ENCODE data around the gene ALCAM.
A peak's percentile ranks its signal among the peaks of the same experiment; 100 is the strongest.

The ALCAM gene

GRCh38 chr3:105366326-105367062 lies at the start of gene ALCAM:
ALCAM (plus strand) TSS chr3:105366909.
- peak; percentile 77 for DNase-seq (ENCODE audit: low spot score)

GRCh38 chr3:105317841-105318240 lies 48.9 kb upstream of the ALCAM start:
- DNase-seq (ENCODE audit: low spot score), result no peak

DNA sequence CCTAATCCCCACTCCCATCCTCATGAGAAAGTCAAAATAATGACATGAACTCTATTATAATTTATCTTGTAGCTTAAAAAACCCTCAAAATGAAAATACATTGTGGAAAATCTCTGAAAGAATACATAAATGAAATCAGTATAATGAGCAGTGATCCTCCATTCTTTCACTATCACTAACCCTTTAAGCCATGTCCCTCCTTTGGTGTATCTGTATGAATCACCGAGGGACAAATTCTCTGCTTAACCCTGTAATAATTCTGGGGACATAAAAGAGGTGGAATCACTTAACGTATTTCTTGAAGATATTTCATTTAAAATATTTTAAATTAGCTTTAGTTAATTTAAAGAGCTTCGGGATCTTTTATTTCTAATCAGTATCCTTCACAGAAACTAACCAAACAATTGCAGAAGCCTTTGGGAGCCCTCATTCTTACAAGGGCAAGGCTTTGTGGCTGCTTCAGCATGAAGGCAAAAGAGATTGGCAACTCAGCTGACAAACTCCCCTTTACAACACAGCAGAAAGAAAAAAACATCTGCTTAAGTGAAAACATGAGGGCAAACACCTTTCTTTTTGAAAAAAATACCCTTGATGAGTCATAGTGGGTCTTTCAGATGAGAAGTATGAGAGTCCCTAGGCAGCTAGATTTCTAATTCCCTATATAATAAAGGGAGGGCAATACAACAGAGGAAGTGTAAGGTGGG lies 44.0 kb upstream of the ALCAM start:
- DNase-seq (ENCODE audit: low spot score), result no peak

- DNase-seq (ENCODE audit: low spot score), result no peak
Observed at GRCh38 chr3:105323274-105323599, 43.5 kb upstream of the ALCAM start.

- no peak for DNase-seq (ENCODE audit: low spot score)
Observed at GRCh38 chr3:105324951-105325350, 41.8 kb upstream of the ALCAM start.

- DNase-seq (ENCODE audit: low spot score), result no peak
Observed at GRCh38 chr3:105327662-105328337, 38.9 kb upstream of the ALCAM start.

DNA sequence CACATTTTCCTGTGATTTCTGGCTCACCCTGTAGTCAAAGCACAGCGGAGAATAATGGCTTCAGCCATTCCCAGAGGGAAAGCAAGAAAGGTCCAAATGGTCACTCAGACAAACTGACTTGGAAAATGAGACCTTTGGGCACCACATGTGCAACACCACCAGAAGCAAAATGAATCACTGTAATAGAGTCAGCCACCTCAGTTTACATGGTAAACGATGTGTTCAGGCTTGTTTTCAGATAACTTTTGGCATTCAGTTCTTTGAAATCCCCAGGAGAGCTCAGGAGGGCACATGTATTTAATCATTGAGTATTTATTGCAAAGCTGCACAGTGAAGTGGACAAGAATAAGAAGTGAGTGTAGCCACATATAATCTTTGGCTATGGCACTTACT lies 38.4 kb upstream of the ALCAM start:
- no peak for DNase-seq (ENCODE audit: low spot score)

GRCh38 chr3:105332961-105333360 lies 33.7 kb upstream of the ALCAM start:
- DNase-seq (ENCODE audit: low spot score), result no peak

DNA sequence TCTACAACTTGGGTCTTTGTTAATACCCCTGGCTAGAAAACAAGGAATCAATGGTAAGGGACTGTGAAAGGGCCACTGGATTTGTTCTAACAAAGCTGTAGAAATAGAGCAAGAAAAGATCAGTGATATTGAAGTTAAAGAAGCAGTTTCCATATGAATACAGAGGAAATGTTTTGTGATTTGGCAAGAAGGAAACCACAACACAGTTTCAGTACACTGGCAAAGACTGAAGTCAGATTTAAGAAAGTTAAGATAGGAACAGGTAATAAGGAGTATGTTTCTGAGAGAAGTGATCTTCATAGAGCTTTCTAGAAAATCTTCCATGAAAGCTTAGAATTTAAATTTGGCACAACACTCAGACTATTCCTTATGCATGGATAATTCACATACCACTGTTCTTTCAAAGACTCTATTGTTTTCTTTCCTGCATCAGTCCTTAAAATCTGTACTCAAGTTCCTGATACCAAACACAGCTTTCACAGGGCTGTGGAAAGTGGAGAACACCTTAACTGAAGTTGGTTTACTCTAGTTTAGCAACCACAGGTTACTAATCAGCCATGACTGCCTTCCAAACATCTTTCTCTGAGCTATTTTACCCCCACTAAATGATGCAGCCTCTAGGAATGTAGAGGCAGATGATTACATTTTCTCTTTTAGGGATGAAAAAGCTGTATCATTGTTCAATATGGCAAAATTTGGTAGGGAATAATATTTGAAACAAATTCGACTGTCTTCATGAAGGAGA lies 32.4 kb upstream of the ALCAM start:
- DNase-seq (ENCODE audit: low spot score), result no peak

- DNase-seq (ENCODE audit: low spot score), result no peak
Observed at GRCh38 chr3:105339946-105340345, 26.8 kb upstream of the ALCAM start.

DNA sequence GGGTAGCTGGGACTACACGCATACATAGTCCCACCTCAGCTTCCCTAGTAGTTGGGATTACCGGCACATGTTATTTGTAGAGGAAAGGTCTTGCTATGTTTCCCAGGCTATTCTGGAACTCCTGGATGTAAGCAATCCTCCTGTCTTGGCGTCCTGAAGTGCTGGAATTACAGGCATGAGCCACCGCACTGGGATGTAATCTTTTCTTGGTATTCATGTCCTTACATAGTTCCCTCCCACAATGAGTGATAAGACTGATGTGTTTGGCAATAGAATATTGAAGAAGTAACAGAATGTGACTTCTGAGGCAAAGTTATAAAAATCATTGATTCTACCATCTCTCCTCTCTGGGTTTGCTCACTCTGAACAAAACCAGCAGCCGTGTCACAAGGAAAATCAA lies 22.7 kb upstream of the ALCAM start:
- no peak for DNase-seq (ENCODE audit: low spot score)

GRCh38 chr3:105345156-105345555 lies 21.6 kb upstream of the ALCAM start:
- no peak for DNase-seq (ENCODE audit: low spot score)

DNA sequence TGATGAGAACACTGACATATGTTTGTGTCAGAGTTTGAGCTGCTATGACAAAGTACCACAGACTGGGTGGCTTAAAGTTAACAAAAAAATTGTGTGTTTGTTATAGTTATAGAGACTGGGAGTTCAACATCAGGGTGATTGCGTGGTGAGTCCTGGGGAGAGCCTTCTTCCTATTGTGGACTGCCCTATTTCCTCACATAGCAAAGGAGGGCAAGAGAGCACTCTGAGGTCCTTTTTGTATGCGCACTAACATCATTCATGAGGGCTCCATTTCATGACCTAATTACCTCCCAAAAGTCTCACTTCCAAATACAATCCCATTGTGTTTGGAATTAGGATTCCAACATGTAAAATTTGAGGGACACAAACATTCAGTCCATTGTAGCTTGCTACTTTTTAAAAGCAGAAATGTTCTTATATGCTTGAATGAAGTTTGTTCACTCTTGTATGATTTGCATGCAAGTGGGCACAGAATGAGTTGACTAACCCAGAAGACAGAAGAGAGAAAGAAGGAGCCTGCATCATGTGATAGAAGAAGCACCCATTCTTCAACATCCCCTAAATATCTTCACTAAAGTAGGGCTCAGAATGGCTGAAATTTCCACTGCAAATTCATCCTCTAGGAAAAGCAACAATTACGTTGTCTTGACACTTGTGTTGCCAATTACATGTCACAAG lies 18.9 kb upstream of the ALCAM start:
- no peak for DNase-seq (ENCODE audit: low spot score)

- no peak for DNase-seq (ENCODE audit: low spot score)
Observed at GRCh38 chr3:105348307-105348706, 18.4 kb upstream of the ALCAM start.

DNA sequence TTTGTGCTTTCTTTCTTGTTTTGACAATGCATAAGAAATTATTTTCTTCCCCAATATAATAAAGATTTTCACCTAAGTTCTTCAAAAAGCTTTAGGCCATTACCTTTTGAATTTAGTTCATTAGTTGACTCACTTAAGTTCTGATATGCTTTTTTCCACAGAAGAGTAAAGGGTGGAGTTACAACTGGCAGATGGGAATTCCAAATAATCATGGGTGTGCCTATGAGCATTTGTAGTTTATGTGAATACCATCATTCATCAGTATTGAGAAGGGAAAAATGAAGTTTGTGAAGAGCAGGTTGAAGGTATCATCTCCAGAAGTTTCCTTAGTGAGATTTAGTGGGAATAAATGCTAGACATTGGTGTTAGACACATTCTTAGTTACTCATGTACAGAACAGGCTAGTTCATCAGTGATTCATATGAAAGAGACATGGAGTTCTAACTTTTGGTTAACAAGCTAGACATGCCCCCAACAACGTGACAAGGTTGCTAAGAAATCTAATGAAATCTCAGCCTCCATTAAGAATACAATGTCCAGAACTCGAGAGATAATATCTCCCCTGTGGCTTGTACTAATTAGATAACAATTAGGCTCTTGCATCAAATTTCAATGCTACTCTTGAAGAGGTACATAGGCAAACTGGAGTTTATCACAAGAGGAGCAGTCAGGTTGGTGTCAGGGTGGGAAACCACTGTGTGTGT lies 16.9 kb upstream of the ALCAM start:
- no peak for DNase-seq (ENCODE audit: low spot score)

DNA sequence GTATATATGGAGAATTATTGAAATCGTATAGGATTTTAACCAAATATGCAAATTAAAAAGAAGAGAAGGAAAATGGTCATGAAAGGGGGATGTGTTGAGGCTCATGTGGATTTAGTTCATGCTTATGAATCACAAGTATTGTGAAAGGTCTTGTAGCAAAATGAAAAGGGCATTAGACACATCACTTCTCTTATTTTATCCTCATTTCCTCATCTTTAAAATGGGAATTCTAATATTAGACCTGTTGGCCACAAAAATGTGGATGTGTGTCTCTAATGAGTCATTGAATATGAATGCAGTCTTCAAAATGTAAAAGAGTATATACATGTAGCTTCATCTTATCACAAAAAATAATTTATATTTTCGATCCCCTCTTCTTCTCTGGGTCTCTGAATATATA lies 14.9 kb upstream of the ALCAM start:
- DNase-seq (ENCODE audit: low spot score), result no peak

GRCh38 chr3:105352976-105353375 lies 13.7 kb upstream of the ALCAM start:
- no peak for DNase-seq (ENCODE audit: low spot score)

DNA sequence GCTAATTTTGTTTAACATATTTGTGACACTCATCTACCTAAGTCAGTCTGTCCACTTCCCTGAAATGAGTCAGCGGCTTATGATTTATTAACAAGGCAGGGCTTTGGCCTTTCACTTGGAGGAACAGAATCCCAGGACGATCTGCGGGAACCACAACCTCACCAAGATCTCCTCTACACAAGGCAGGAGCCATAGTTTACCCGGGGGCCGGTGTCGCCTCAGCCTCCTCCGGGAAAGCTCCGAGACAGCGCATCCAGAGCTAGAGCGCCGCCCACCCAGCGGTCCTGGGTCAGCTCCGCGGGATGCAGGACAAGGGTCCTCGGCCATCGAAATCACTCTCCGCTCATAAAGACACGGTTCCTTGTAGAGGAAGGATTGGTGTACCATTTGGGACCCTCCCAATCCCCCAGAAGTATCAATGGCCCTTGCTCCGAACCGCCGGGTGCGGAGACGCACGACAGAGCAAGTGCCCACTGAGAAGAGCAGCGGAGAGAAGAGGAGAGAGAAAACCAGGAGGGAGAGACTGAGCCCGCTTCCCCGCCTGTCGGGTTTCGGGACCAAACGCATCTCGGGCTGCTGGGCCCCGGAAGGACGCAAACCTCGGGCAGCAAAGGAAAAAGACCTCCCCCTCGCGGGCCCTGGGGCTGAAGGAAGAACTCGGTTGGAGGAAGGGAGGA lies 13.1 kb upstream of the ALCAM start:
- DNase-seq (ENCODE audit: low spot score), result no peak

- no peak for DNase-seq (ENCODE audit: low spot score)
Observed at GRCh38 chr3:105354429-105354828, 12.3 kb upstream of the ALCAM start.

DNA sequence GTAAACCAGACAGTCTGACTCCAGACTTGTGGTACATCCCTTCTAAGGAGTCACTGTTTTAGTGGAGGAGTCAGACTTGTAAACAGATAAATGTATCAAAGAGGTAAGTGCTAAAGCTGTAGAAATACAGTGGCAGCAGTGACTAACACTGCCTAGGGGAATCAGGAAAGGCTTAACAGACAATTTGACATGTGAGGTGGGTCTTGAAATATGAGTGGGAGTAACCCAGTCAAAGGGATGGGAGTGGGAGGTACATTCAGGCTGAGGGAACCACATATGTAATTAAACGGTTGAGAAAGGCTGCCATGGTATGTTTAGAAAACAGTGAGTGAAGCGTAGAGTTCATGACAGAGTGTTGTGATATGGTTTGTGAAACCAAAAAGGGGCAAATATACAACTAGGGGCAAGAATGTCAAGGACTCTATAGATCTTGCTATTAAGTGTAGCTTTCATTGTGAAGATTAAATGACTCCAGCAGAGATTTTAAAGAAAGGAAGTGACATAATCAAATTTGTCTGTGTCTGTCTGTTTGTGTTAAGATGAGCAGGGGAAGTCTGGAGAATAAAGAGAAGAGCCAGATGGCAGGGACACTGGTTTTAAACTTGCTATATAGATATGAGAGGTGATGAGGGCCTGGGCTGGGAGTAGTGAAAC lies 11.2 kb upstream of the ALCAM start:
- no peak for DNase-seq (ENCODE audit: low spot score)

Measured in CD4-positive, alpha-beta T cell treated with Interleukin-15 for 4 hours (primary cell).